ENCODE data around the gene NR0B2. TPM values are rescaled to one million over a fixed set of nuclear protein-coding genes. Genes with fewer than 3 reads are reported as not detected.
"Not testable (repeated sequence)": the region's sequence is repeated elsewhere in the genome, so short reads cannot be mapped to it uniquely, and the experiment has no call there.

Gene NR0B2
- not detected in 2 replicates for total RNA-seq (2014; rRNA removed; shearing (Covaris generic))

GRCh38 chr1:26913754-26914619 is at the start of gene NR0B2:
Gene NR0B2 (minus strand): TSS chr1:26913975. CDS start chr1:26913940, 35 bp downstream.
- no peak for DNase-seq (ENCODE audit: low read depth)

DNA sequence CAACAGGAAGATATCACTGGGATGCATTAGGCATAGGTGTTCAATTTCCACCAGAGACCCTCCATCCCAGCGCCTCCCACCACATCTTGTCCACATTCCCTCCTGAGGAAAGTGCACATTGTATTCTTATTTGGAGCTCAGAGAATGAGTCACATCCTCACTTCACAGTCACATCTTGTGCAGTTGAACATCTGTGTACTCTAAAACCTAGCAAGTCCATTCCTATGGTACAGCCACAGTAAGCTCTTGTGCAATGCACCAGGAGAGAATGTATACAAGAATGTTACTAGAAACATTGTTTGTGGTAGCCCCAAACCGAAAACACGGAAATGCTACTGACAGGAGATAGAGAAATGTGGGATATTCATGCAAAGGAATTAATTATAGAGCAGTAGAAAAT is 48.1 kb upstream of the NR0B2 start:
- DNase-seq (ENCODE audit: low read depth), result peak; percentile 84

GRCh38 chr1:26960625-26960966 is 46.8 kb upstream of the NR0B2 start:
- no peak for DNase-seq (ENCODE audit: low read depth)

DNA sequence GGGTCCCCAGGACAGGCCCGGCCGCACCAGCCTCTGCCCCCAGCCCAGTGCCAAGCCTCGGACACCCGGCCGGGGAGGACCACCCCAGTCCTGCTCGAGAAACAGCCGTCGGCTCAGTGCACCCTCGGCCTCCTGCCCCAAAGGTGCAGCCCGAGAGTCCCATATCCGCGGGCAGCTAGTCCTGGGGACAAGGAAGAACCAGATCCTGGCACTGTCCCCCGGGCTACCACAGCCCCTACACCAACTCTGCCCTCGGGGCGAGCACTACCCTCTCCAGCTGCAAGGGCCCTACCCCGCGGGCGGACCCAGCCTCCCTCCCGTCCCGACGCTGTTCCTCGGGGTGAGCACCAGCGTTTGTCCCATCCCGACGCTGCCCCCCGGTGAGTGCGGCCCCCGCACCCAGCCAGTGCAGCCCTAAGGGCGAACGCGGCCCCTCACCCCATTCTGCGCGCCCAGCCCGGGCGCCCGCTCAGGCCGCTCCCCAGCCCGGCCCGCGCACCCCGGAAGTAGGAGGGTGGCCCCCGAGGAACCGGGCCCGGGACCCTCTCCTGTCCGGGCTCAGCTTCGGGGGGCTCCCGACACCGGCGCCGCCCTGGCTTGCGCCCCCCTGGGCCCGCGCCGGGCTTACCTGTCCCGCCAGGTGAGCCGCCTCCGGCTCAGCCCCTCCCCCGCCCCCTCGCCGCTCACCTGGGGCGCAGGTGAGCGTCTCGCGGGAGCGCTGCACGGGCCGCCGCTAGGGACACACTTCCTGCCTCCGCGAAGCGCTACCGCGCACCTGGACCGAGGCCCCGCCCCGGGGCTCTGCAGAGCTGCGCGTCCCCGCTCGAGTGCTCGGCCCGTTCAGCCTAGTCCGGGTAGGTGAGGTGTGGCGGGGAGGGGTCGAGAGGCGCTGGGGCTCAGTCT is 46.2 kb upstream of the NR0B2 start, which contains the start of gene KDF1:
TSS of gene KDF1 (minus strand) at position 747 of the 903 bp plus-strand sequence. CDS start 8,088 bp downstream, outside the sequence.
- no peak for DNase-seq (ENCODE audit: low read depth)

GRCh38 chr1:26959270-26959669 is 45.5 kb upstream of the NR0B2 start:
- no peak for DNase-seq (ENCODE audit: low read depth)

DNA sequence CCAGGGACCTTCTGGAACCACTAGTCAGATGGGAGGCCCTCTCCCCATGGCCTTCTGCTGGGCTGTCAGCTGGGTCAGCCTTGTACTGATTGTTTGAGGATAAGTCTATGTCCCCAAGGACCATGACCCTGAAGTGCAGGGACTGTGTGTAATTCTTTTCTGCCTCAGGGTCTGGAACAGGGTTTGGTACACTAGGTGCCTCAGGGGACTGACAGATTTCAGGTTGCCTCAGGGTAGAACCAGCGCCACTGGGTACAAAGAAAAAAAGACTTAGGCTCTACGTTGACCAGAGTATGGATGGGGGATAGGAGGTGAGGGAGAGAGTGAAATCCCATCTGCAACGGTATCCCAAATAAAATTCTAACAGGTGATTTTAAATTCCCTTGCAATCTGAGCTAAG is 43.5 kb upstream of the NR0B2 start:
- DNase-seq (ENCODE audit: low read depth), result no peak

- no peak for DNase-seq (ENCODE audit: low read depth)
Measured at GRCh38 chr1:26956321-26956720, 42.5 kb upstream of the NR0B2 start.

DNA sequence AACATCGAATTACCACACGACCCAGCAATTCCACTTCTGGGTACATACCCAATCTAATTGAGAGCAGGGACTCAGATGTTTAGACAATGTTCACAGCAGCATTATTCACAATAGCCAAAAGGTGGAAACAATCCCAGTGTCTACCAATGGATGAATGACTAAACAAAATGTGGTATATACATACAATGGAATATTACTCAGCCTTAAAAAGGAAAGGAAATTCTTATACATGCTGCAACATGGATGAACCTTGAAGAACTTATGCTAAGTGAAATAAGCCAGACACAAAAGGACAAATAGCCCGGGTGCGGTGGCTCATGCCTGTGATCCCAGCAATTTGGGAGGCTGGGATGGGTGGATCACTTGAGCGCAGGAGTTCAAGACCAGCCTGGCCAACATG is 39.6 kb upstream of the NR0B2 start:
- DNase-seq (ENCODE audit: low read depth), result no peak

GRCh38 chr1:26951821-26952497 is 38.2 kb upstream of the NR0B2 start:
- DNase-seq (ENCODE audit: low read depth), result no peak

DNA sequence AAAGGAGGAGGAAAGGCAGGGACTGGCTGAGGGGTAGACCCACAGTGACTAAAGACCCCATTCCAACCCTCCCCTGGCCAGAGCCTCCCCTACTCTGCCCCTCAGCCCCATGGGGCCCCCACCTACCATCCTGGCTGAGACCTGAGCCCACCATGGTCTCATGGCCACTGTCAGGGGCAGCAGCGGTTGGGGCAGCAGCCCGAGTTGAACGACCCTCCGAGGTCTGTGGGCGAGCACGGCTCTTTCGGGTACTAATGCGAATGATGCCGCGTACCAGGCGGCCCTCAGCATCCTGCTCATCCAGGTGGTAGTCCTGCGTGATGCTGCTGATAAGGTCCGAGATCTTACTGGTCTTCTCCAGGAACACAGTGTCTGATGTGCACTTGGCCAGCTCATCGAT is 37.4 kb upstream of the NR0B2 start:
- no peak for DNase-seq (ENCODE audit: low read depth)

- no peak for DNase-seq (ENCODE audit: low read depth)
Measured at GRCh38 chr1:26950602-26951001, 36.8 kb upstream of the NR0B2 start.

DNA sequence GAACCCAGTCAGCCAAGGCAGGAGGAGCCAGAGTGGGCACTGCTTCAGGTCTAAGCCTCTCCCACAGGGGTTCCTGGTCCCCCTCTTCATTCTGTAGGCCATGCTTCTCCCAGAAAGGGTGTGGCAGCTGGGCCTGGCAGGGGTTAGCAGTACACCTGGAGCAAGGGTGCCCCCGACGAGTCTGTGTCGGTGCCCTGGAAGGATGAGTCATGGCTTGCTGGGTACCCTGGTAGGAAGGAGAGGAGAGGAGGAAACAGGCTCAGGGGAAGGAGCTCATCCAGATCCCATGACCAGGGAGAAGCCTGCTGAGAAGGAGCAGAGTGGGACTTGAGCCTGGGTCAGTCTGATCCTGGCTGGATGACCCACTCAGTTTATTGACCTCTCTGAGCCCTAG is 36.1 kb upstream of the NR0B2 start:
- no peak for DNase-seq (ENCODE audit: low read depth)

DNA sequence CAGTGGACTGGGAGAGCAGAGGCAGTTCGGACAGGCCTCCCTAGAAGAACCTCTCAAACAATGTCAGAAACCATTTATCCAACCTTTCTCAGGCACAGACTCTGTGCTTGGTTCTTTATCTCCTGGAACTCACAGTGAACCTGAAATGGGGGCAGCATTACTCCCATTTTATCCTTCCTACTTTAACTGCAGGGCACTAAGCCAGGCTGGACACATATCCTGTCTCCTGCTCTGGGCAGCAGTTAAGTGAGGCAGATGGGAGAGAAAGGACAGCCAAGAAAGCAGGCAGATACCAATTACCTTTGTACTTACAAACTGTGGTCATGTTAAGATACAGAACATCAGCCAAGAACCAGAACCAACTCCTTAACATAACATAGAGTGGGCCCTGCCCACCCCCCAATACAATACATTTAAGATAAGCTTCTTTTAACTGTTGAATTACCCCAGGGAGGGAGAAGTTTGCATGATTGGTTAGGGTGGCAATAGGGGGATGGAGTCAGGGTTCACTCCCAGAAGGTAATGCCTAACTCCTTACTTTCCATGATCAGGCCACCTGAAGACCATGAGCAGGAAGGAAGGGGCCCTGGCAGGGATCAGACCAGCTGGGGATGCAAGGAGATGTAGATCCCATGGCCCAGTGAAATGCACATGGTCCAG is 35.6 kb upstream of the NR0B2 start:
- no peak for DNase-seq (ENCODE audit: low read depth)

- DNase-seq (ENCODE audit: low read depth), result not testable (repeated sequence)
Measured at GRCh38 chr1:26948725-26949057, 34.9 kb upstream of the NR0B2 start.

GRCh38 chr1:26946270-26946669 is 32.5 kb upstream of the NR0B2 start:
- no peak for DNase-seq (ENCODE audit: low read depth)

DNA sequence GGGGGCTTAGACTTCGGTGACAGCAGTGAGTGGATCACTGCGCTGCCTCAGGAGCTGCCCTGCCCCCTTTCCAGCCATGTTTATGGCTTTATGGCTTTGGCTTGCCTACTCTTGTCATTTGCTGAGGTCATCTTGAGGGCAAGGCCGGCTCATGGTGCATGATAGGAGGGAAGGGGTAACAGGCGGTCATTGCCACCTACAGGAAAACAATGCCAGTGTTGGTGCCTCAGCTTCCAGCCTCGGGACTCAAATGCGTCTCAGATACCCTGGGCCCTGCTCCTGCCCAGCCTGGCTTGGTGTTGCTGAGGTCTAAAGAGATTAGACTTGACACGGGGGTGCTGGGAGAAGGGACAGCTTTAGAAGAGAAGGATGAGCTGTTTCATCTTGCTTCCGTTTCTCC is 32.0 kb upstream of the NR0B2 start:
- DNase-seq (ENCODE audit: low read depth), result no peak

- no peak for DNase-seq (ENCODE audit: low read depth)
Measured at GRCh38 chr1:26945138-26945537, 31.4 kb upstream of the NR0B2 start.

GRCh38 chr1:26942656-26943055 is 28.9 kb upstream of the NR0B2 start:
- DNase-seq (ENCODE audit: low read depth), result no peak

DNA sequence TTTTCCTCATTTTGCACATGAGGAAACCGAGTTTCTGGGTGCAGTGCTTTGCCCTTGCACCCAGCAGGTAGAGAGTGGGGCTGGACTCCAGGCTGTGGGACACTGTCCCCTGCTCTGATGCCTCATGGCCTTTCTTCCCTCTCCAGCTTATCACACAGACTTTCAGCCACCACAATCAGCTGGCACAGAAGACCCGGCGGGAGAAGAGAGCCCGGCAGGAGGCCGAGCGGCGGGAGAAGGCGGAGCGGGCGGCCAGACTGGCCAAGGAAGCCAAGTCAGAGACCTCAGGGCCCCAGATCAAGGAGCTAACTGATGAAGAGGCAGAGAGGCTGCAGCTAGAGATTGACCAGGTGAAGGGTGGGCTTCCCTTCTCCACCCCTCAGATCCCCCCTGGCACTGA is 27.5 kb upstream of the NR0B2 start:
- no peak for DNase-seq (ENCODE audit: low read depth)

- DNase-seq (ENCODE audit: low read depth), result no peak
Measured at GRCh38 chr1:26938659-26939025, 24.9 kb upstream of the NR0B2 start.

GRCh38 chr1:26938004-26938658 is 24.4 kb upstream of the NR0B2 start:
- no peak for DNase-seq (ENCODE audit: low read depth)
